ENCODE data around the gene ULBP2.

Gene ULBP2

DNA sequence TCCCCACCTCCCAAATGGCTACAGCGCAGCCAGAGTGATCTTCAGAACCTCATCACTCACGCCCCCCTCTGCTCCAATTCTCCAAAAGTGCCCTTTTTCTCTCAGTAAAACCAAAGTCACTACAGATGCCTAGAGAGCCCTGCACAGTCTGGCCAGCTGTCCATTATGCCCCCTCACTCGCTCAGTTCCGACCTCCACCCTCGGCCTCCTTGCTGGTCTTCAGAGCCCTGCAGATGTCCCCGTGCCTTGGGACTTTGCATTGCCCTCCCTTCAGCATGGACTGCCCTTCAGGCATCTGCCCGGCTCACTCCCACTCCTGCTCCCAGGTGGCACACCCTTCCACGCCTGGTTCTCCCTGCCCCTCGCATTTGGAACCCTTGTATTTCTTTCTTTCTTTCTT is 42.8 kb upstream of the ULBP2 start:
- no peaks in the 10 kb centered on the region for H3K9me3 ChIP-seq (replicated peaks; ENCODE audit: insufficient read depth, low read length)
- peaks cover 59% of the 10 kb centered on the region for H3K27me3 ChIP-seq (replicated peaks; ENCODE audit: insufficient read depth, low read length)
- H3K36me3 ChIP-seq (replicated peaks; ENCODE audit: insufficient read depth, low read length) = no peaks in the 10 kb centered on the region
- H3F3A ChIP-seq (ENCODE audit: insufficient read depth, low read length) = no peaks in the 10 kb centered on the region
- H3K27ac ChIP-seq (ENCODE audit: low read length) = no peak overlapping the region
- H2AFZ ChIP-seq (ENCODE audit: low read length) = no peak overlapping the region
- no peaks in the 10 kb centered on the region for H3K79me2 ChIP-seq (ENCODE audit: low read length)
- TF ChIP-seq EZH2 (optimal IDR thresholded peaks at IDR 0.05; ENCODE audit: low read depth, low read length) = no peak
- TF ChIP-seq EZH2phosphoT487 (IDR thresholded peaks at IDR 0.05; ENCODE audit: low read length) = no peak
- TF ChIP-seq, protein P1, sequence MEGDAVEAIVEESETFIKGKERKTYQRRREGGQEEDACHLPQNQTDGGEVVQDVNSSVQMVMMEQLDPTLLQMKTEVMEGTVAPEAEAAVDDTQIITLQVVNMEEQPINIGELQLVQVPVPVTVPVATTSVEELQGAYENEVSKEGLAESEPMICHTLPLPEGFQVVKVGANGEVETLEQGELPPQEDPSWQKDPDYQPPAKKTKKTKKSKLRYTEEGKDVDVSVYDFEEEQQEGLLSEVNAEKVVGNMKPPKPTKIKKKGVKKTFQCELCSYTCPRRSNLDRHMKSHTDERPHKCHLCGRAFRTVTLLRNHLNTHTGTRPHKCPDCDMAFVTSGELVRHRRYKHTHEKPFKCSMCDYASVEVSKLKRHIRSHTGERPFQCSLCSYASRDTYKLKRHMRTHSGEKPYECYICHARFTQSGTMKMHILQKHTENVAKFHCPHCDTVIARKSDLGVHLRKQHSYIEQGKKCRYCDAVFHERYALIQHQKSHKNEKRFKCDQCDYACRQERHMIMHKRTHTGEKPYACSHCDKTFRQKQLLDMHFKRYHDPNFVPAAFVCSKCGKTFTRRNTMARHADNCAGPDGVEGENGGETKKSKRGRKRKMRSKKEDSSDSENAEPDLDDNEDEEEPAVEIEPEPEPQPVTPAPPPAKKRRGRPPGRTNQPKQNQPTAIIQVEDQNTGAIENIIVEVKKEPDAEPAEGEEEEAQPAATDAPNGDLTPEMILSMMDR (IDR thresholded peaks at IDR 0.05; ENCODE audit: low read length) = no peak
- no peaks in the 10 kb centered on the region for H3K4me1 ChIP-seq (ENCODE audit: low read length)
- no peak overlapping the region for H3K4me2 ChIP-seq (ENCODE audit: low read depth, low read length)
- H3K9ac ChIP-seq (ENCODE audit: low read length) = no peak overlapping the region
- no peaks in the 10 kb centered on the region for H4K20me1 ChIP-seq (ENCODE audit: insufficient read depth, low read length)
- no peak for DNase-seq
- no peaks in the 10 kb centered on the region for H3K9me2 ChIP-seq (replicated peaks; ENCODE audit: insufficient read depth, low read length)
- no peak overlapping the region for H3K4me3 ChIP-seq (ENCODE audit: low read length)

DNA sequence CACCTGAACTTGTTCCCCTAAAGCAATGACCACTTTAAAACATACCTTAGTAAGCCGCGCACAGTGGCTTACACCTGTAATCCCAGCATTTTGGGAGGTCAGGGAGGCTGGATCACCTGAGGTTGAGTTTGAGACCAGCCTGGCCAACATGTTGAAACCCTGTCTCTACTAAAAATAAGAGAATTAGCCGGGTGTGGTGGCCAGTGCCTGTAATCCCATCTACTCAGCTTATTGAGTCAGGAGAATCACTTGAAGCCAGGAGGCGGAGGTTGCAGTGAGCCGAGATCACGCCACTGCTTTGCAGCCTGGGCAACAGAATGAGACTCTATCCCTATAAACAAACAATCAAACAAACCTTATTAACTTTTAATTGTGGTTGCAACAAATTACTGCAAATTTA is 42.3 kb upstream of the ULBP2 start:
- H3K27me3 ChIP-seq (replicated peaks; ENCODE audit: insufficient read depth, low read length) = peaks cover 64% of the 10 kb centered on the region
- TF ChIP-seq EZH2 (optimal IDR thresholded peaks at IDR 0.05; ENCODE audit: low read depth, low read length) (no peak), EZH2phosphoT487 (IDR thresholded peaks at IDR 0.05; ENCODE audit: low read length) (no peak)
- TF ChIP-seq, protein P1 (IDR thresholded peaks at IDR 0.05; ENCODE audit: low read length) = no peak
- H3K9ac ChIP-seq (ENCODE audit: low read length) = no peak overlapping the region
- no peaks in the 10 kb centered on the region for H3K36me3 ChIP-seq (replicated peaks; ENCODE audit: insufficient read depth, low read length)
- H3K4me3 ChIP-seq (ENCODE audit: low read length) = no peak overlapping the region
- no peaks in the 10 kb centered on the region for H3K79me2 ChIP-seq (ENCODE audit: low read length)
- no peak overlapping the region for H2AFZ ChIP-seq (ENCODE audit: low read length)
- no peaks in the 10 kb centered on the region for H3K4me1 ChIP-seq (ENCODE audit: low read length)
- H3K27ac ChIP-seq (ENCODE audit: low read length) = no peak overlapping the region
- no peak for DNase-seq
- H3F3A ChIP-seq (ENCODE audit: insufficient read depth, low read length) = no peaks in the 10 kb centered on the region
- no peak overlapping the region for H3K4me2 ChIP-seq (ENCODE audit: low read depth, low read length)
- no peaks in the 10 kb centered on the region for H4K20me1 ChIP-seq (ENCODE audit: insufficient read depth, low read length)
- H3K9me2 ChIP-seq (replicated peaks; ENCODE audit: insufficient read depth, low read length) = no peaks in the 10 kb centered on the region
- H3K9me3 ChIP-seq (replicated peaks; ENCODE audit: insufficient read depth, low read length) = no peaks in the 10 kb centered on the region

DNA sequence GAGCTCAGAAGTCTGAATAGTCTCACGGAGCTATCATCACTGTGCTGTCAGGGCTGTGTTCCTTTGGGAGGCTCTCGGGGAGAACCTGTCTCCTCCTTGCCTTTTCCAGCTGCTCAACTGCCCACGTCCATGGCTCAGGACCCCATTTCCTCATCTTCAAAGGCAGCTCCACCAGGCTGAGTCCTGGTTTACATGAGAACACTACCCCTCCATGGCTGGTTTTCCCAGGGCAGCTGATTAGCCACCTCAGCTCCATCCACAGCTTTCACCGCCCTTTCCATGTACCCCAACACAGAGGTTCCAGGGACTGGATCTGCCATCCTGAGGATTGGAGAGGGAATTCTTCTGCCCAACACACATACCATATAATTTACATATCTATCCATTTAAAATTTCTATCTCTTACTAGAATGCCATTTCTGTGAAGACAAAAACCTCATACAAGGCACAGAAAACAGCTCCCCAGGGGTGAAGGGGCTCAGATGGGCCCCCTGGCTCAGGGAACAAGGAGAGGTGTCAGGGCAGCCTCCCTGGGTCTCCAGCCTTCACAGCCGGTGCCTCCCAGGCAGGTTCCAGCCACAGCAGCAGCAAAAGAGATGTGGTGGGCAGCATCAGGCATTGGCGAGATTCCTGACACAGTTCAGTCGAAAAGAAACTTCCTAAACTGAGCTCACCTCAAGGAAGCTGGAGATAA is 41.7 kb upstream of the ULBP2 start:
- Histone ChIP-seq H3K9ac (ENCODE audit: low read length) (no peak overlapping the region), H3F3A (ENCODE audit: insufficient read depth, low read length) (no peaks in the 10 kb centered on the region), H3K9me3 (replicated peaks; ENCODE audit: insufficient read depth, low read length) (no peaks in the 10 kb centered on the region), H3K27ac (ENCODE audit: low read length) (no peak overlapping the region), H2AFZ (ENCODE audit: low read length) (no peak overlapping the region), H3K36me3 (replicated peaks; ENCODE audit: insufficient read depth, low read length) (no peaks in the 10 kb centered on the region), H3K9me2 (replicated peaks; ENCODE audit: insufficient read depth, low read length) (no peaks in the 10 kb centered on the region), H4K20me1 (ENCODE audit: insufficient read depth, low read length) (no peaks in the 10 kb centered on the region), H3K27me3 (replicated peaks; ENCODE audit: insufficient read depth, low read length) (peaks cover 70% of the 10 kb centered on the region), H3K4me3 (ENCODE audit: low read length) (no peak overlapping the region), H3K79me2 (ENCODE audit: low read length) (no peaks in the 10 kb centered on the region), H3K4me1 (ENCODE audit: low read length) (no peaks in the 10 kb centered on the region), H3K4me2 (ENCODE audit: low read depth, low read length) (no peak overlapping the region)
- no peak for DNase-seq
- TF ChIP-seq, protein P1 (IDR thresholded peaks at IDR 0.05; ENCODE audit: low read length) = no peak
- TF ChIP-seq EZH2 (optimal IDR thresholded peaks at IDR 0.05; ENCODE audit: low read depth, low read length) (no peak), EZH2phosphoT487 (IDR thresholded peaks at IDR 0.05; ENCODE audit: low read length) (no peak)
